Medulla oblongata (tissue), 1 donor: Measurements from ENCODE around the gene TTLL12.

Experiments
- DNase-seq: peaks from one replicate; pipeline ENCODE4 v3.0.0-alpha.2; 2015; ENCODE audit errors: extremely low spot score

TTLL12 gene

DNA sequence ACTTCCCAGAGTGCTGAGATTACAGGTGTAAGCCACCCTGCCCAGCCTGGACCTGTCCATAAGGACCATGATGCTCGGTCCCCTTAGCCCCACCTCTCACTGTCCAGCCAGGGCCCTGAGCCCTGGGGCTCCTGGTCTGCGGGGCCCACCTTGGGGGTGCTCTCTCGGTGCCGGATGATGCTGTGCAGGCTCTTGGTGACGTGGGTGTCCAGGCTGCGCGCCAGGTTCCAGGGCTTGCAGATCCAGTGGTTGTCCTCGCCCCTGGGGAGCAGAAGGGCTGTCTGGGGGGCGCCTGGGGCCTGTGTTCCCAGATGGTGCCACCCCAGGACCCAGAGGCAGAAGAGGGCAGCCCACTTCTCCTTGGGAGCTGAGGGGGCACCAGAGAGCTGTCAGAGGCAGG is 13.4 kb downstream of the TTLL12 start:
- DNase-seq, result no peak

DNA sequence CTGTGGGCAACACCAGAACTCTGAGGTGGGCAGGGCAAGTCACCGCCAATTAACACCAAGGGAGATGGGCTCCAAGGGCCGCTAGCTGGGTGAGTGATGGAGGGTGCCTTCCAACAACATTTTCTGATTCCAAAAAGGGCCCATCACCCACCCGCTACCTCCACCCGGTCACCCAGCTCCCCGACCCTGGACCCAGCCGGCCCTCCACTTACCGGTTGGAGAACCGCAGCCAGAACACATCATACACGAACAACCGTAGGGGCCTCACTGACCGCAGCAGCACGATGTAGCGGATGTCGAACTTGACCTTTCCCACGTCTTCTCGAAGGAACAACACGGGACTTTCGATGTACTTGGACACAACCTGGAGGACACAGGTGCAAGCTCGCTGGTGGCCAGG is 14.7 kb downstream of the TTLL12 start:
- no peak for DNase-seq

DNA sequence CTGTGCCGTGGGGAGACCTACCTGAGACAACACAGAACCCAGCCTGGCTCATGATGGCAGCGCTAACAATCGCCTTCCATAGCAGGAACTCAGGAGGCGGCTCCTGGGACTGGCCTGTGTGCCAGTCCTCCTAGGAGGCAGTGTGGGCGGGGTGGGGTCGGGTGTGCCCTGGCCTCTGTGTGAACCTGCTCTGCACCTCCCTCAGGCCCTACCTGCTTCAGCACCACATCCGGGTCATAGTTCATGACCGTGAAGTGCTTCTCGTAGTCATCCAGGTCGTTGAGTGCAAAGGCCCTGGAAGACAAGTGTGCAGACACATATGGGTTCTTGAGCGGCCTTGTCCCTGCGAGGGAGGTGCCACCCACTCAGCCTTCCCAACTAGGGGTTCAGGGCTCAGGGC is 15.3 kb downstream of the TTLL12 start:
- DNase-seq, result no peak

DNA sequence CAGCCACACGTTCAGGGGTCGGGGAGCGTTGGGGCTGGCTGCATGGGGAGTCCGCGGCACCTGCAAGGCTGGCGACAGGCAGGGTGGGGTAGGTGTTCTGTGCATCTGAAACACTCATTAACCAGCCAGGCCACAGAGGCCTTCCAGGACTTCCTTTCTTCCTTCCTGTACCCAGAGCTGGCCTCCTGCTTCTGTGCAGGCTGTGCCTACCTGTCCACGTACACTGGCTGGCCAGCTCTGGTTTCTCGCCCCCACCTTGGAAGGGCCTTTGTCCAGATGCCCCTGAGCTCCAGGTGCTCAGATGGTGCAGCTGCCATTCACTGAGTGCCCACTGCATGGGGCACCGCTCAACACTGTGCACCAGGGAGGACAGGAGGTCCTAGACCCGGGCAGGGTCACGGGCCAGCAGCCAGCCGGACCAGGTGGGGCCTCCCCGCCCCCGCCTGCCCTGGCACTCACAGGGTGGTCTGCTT is 15.9 kb downstream of the TTLL12 start:
- DNase-seq, result no peak

DNA sequence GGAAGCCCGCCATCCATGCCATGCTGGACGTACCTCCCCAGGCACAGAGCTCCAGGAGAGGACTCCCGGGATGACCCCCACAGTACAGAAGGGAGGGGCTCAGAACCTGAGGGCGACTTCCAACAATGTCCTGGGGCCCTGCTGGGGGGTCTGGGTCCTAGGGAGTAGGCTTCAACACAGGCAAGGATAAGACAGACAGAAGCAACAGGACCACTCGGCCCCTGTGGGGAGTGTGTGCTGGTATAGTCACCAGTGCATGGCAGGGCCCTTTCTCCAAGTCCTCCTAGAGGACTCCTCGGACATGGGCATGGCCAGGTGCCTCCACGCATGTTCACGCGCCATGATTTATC is 16.8 kb downstream of the TTLL12 start:
- DNase-seq, result no peak

DNA sequence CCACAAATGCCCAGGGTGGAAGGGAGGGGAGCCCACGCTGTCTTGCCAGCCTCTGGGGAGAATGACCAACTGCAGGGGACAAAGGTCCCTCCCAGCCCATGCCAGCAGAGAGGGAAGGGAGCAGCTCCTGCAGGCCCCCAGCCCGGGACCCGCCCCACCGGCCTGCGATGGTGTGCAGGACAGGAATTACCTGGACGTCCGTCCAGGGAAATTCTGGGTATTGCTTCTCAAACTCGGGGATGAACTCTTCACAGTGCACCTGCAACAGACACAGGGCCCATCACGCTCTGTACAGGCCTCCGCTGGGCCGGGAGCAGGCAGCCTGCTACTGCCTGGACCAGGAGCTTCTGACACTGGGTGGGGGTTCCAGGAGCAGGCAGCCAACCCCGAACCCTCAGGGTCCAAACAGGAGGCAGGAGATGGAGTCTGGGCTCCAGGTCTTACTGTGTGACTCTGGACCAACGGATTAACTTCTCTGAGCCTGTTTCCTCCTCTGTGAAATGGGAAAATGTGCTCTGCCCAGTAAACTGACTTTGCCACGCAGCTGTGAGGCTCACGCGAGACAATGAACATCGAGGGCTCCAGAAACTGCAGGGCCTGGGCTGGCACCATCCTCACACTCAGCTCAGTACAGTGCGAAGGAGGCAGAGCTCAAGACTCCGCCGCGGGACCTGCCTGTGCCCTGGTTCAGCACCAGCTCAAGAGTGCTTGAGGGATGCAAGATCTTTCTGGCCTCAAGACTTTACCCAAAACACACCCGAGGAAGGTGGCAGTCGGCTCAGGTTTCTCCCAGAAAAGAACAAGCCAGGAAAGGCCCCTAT is 17.4 kb downstream of the TTLL12 start:
- no peak for DNase-seq

DNA sequence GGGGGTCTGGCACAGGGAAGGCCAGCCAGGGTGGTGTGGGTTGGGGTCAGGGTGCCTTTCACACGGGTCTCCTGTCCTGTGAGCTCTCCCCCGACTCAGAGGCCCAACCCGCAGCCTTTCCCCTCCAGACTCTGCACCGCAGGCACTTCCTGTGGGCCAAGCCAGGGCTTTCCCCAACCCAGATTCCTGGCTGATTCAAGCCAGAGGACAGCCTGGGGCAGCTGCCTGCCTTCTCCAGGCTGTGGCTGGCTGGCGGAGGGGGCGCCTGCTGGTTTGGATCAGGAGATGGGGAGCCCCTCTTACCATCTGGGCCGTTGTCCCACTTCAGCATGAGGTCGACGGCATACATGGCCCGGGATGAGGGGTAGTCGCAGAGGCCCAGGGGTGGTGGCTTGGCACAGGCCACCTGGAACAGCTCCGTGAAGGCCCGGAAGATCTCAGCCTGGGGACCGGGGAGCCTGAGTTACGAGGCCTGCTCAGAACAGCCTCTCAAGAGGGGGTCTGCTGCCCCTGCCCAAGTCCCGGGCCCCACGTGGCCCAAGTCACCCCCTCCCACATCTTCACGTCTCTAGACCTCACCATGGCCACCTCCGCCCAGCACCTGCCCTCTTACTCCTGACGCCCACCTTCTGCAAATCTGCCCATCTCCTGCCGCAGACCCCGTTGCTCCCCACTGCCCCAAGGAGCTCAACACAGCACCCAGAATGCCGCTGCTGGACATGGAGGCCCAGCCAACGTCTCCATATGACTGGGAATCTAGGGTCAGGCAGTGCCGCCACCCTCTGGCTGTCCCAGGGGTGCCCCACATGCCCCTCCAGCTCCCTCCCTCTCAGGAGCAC is 18.2 kb downstream of the TTLL12 start:
- no peak for DNase-seq

DNA sequence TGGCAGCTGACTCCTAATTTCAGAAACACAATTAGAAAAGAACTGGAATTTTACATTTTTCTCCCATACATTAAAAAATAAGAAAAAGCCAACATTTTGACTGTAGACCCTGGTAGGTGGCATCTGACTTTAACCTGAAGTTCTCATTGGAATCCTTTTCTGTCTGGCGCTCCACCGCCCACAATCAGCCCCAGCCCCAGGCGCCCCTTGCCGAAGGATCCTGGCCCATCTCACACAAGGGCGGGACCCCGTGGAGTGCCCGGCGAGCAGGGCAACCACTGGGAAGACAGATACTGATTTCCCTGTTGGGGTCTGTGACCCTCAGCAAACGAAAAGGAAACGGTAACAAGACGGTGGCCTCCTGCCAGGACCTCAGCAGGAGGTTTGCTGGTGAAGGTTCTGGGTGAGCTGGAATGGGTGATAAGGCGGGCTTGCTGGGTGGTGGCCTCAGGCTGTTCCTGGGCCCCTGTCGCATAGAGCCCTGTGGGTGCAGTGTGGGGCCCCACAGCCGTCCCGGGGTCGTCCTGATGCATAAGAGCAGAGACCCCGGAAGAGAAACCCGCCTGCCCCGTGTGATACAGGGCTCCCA is 19.8 kb downstream of the TTLL12 start:
- no peak for DNase-seq

DNA sequence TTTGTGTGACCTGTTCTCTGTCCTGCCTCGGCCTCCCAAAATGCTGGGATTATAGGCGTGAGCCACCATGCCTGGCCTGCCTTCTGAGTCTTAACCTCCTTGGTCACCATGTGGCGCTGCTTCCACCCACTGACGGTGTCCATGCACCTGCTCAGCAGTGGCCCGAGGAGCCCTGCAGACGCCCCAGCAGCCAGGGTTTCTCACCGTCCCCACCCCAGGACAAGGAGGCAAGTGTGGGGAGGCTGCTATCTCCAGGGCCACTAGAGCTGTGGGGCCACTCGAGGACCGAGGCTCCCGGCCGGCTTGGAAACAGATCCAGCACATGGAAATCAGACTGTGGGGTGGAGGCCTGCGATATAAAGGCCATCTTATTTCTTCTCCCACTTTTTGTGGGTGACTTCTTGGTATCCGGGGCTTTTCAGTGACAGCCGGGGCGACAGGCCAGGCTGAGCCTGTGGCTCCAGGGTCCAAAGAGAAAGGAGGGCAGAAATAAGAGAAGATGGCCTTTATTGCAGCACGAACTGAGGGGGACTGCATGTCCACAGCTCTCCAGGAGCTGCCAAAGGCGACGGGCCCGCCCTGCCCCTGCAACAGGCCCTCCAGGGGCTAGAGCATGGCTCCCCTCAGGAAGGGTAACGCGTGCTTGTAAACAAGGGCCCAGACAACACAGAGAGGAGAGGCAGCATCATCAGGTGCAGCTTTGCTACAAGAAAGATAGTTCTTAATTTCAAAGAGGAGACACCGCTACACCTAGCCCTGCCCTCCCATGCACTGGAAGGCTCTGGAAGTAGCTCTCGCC is 20.6 kb downstream of the TTLL12 start:
- DNase-seq, result no peak

DNA sequence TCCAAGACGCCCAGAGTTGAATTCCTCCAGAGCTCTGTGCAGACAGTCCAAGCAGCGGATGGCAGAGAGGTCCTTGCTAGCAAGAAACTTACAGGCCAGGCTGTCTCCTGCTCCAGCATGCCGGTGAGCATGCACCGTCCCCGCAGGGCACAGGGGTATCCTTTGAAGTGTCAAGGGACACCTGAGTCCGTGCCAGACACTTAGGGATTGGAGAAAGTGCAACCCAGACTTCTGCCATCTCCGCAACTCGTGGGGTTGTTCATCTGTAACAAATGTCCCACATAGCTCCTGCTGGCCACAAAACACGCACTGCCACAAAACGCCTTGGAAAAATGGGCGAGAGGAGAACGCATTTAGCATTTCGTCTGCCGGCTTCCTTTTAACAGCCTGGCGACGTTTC is 22.3 kb downstream of the TTLL12 start:
- DNase-seq, result no peak

DNA sequence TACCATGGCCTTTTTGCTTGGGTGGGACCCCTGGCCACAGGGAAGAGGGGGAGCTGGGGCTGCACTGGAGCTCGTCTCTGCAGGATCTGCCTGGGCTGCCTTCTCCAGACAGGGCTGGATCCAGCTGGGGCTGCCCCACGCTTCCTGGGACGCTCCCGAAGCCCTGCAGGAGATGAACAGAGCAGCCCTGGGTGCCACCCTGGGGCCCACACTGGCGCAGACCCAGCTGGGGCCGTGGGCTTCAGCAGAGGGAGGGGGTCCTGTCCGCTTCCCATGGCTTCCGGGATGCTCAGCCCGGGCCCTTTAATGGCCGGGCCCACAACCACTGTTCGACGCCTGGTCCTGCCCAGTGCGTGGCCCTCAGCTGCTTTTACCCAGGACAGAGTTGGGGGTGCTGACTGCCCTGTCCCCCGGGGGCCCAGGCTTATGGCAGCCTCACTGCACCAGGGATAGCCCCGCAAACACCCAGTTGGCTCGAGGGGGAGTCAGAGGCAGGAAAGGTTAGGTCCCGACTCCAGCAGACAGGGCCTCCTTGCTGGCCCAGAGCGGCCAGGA is 23.6 kb downstream of the TTLL12 start:
- no peak for DNase-seq

DNA sequence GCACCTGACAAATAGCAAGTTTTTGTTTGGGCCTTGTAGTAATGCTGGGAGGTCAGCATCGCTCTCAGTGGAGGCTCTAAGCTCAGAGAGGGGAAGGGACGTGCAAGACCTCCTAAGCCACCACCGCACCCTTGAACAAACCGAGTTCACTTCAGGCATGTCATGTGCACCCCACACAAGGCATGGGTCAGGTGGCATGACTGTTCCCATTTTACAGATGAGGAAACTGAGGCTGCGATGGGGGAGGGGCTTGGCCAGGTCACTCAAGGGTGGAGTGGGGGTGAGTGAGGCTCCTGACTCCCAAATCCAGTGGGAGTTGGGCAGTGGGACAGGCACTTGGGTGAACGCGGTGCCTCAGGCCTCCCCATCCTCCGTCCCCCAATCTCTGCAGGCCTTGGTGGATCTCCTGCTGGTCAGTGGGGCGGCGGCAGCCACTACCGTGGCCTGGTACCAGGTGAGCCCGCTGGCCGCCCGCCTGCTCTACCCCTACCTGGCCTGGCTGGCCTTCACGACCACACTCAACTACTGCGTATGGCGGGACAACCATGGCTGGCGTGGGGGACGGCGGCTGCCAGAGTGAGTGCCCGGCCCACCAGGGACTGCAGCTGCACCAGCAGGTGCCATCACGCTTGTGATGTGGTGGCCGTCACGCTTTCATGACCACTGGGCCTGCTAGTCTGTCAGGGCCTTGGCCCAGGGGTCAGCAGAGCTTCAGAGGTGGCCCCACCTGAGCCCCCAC is 24.4 kb downstream of the TTLL12 start:
- no peak for DNase-seq

DNA sequence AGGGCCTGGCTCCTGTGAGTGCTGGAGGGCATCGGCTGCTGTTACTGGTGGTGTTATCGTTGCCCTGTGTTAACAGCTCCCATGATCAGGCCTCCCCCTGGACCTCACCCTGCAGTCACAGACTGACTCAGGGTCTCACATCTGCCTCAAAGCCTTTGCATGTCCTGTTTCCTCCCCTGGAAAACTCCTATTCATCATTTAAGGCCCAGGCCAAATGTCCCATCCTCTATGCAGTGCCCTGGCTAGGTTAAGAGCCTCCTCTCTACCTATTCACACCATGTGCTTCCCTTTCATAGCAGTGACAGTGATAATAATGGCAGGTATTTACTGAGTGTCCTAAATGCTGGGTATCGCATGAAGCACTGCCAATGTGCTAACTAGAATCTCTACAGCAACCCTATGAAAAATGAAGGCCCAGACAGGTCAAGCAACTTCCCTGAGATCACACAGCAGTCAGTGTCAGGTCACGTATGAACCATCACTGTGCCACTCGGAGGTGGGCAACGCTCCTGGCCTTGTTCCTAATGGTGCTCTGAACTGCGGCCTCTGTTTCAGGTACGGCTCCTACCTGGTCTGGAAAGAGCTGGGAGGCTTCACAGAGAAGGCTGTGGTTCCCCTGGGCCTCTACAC is 26.3 kb downstream of the TTLL12 start:
- no peak for DNase-seq

DNA sequence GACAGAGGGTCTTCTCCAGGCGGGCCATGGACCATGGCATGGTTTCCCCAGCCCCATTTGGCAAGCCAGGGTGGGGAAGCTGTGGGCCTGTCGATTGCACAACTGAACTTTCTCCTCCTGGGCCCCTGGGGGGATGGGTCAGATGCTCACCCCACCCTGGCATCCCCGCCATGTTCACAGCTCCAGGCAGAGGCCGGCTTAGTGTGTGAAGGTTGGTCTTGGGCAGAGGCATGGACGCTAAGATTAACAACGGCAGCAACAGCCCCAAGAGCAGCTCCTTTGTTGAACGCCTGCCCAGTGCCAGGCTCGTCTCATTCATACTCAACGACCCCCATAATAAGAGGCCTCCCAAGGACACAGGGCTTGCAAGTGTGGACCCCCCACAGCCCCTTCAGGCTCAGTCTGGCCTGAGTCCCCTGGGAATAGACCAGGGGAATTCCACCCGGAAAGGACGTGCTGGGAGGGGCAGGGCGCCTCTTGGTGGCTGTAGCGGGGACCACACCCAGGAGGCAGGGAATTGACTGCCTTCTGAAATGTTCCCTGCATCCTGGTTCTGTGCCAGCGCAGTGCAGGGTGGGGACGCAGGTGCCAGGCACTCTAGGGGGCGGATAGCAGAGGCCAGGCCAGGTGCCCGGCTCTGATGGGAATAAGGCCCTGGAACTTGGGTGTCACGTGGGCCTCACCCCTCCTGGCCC is 27.3 kb downstream of the TTLL12 start:
- DNase-seq, result no peak

DNA sequence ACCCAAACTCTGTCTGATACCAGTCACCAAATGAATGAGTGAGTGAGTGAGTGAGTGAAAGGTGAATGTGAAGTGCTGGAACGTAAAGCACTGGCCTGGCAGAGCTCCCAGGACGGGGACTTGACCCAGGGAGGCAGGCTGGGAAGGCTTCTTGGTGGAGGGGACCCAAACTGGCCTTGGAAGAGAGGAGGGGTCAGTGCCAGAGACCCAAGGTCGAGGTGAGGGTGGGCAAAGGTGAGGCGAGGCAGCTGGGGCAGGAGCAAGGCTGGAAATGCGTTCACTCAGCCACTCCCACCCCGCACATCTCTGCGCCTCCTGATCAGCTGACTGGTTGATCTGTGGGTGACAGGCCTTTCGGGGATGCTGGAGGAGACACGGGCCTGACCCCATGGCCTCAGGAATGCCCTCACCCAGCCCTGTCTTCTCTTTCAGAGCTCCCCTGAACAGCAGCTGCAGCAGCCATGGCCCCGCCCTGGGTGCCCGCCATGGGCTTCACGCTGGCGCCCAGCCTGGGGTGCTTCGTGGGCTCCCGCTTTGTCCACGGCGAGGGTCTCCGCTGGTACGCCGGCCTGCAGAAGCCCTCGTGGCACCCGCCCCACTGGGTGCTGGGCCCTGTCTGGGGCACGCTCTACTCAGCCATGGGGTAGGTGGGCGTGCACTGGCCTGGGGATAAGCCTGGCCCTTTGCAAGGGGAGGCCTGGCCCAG is 28.0 kb downstream of the TTLL12 start:
- no peak for DNase-seq

DNA sequence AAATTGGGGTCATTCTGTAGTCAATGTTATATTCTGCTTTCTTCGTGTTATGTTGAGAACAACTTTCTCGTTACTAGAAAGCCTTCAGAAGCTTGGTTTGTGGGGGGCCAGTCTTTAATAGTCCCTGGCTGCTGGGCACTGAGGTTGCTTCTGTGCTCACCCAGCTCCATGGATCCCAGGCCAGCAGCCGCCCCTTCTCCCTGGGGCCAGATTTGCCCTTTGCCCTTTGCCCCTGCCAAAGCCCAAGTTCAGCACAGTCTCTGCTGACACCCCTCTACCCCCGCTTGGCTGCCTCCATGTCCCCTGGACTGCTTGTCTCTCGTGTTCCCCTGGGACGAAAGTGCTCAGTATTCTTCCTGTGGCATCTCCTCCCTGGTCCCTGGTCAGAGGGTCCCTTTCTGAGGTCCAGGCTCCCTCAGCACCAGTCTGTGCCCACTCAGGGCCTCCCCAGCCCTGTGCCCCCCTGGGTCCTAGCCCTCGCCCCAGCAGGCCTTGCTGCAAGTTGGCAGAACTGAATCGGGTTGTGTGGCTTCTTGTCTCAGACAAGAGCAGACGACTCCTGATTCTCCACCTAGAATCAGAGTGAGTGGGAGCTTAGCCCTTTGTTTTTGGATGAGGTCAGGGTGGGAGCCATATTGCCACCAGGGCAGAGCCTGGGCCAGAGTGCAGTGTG is 28.9 kb downstream of the TTLL12 start:
- DNase-seq, result no peak

DNA sequence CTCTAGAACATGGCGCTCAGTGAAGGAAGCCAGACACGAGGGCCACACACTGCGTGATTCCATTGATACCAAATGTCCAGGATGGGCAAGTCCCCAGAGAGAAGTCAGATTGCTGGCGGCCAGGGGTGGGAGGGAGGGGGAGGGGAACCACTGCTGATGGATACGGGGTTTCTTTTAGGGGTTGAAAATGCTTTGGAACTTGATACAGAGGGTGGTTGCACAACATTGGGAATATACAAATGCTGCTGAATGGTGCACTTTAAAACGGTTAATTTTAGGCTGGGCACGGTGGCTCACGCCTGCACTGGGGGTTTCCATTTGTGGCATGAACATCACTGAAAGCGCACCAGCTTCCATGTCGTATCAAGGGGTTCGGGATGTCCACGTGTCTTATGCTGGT is 30.5 kb downstream of the TTLL12 start:
- DNase-seq, result no peak

DNA sequence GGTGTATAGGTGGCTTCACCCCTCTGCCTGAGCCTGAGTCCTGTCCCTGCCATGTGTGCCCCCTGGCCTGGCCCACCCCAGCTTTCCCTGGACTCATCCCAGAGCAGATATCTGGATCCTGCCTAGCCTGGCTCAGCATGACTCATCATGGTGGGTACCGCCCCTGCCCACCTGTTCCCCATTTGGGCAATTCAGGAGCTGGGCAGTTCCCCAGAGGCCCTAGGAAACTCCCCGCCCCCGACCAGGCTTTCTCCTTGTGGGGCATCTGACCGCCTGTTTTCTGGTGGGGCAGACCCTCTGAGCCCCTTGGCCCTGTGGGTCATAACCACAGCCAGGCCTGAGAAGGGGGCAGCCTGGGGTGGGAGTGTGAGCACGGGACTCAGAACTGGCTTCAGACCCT is 31.1 kb downstream of the TTLL12 start:
- DNase-seq, result no peak
